ENCODE results near the gene FOLR3.

The FOLR3 gene

DNA sequence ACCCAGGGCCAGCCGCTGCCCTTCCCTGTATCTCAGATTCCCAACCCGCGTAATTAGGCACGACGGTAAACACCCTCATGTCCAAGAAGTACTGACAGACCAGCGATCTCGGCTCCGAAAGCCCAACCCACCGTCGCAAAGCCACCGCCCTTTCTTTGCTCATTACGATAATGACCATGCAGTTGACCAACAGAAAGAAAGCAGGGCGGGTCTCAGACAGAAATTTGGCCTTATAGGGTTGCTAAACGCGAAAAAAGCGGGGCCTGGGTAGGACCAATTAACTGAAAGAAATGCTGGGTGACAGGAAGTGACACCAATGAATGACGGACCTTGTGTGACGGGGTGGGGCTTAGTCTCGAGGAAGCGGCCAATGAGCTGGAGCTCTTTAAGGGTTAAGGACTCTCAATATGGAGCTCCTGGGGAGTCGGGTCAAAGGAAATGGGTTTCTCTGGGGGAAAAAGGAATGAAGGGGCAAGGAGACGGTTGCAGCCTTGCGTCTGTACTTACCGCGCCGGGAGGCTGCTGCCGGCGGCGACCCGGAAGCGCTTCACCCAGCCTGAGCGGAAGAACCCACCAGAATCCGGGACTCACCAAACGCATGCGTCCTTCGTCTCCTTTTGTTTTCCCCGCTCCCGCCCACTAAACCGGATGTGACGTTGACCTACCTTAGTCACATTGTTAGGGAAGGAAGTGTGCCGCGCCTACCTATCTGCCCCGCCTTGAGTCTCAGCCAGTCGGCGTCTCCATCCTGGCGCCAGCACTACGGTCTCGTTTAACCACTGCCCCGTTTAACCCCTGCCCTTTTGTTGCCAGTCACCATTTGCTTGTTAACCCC, 23.2 kb upstream of the FOLR3 start, which contains the start of gene ANAPC15:
Gene ANAPC15, minus strand, starts transcription at position 553 of the 835 bp plus-strand sequence. CDS start 1,419 bp downstream, outside the sequence.
- H3K4me3 Mint-ChIP-seq, result peak within 1 kb of the TSS; percentile 91 to 97
- peaks cover 7 to 9% of the 10 kb centered on the region in 2 donors for H3K27me3 Mint-ChIP-seq
- peak; percentile 97 to 99 (median 99) for DNase-seq
- peaks cover 15 to 22% of the 10 kb centered on the region in 2 donors for H3K4me1 Mint-ChIP-seq (ENCODE audit: low read depth in 2 of 2)
- H3K36me3 Mint-ChIP-seq (ENCODE audit: insufficient read depth), result peaks cover 22% of the 10 kb centered on the region
- ATAC-seq (replicated peaks), result peak; percentile 86
- peak within 1 kb of the TSS; percentile 94 to 99 for H3K27ac Mint-ChIP-seq
- H3K9me3 Mint-ChIP-seq, result no peaks in the 10 kb centered on the region

DNA sequence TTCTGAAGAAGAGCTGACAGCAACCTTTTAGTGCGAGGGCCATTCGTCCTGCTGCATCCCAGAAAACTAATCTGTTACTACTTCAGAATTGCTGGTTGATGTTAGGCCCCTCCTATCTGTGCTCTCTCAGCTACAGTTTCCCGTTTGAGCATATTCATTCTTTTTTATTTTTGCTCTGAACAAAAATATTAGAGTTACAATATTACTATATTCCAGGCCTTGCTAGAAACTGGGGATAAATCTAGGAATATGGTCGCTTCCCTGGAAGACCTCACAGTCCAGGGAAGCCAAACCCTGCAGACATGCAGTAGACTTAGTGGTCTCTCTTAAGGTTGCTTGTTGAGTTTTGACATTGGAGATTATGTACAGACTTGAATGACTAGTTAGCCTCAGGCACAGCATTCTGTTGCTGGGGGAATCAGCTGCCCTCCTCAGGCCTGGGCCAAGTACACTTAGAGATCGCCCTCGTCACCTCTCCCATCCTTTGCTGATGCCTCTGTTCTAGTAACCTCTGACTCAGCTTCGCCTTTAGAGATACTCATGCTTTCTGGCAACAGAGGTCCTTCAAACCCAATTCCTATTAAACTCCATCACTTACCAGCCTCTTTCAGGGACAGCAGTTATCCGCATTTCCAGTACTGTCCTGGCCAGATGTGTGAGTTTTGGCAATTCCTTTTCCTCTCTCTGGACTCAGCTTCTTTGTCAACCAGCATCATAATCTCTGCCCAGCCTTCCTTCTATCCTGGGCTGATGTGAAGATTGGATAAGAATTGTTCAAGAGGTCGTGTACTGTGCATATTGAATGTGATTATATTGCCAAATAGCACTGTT, 22.3 kb upstream of the FOLR3 start:
- Mint-ChIP-seq H3K4me3 (peak overlapping the region; percentile 91 to 97), H3K27me3 (peaks cover 7 to 12% of the 10 kb centered on the region in 2 donors), H3K4me1 (ENCODE audit: low read depth in 2 of 2) (peaks cover 15 to 22% of the 10 kb centered on the region in 2 donors), H3K36me3 (ENCODE audit: insufficient read depth) (peaks cover 22% of the 10 kb centered on the region), H3K27ac (peak overlapping the region; percentile 94 to 99), H3K9me3 (no peaks in the 10 kb centered on the region)
- DNase-seq, result no peak
- ATAC-seq (replicated peaks), result no peak

DNA sequence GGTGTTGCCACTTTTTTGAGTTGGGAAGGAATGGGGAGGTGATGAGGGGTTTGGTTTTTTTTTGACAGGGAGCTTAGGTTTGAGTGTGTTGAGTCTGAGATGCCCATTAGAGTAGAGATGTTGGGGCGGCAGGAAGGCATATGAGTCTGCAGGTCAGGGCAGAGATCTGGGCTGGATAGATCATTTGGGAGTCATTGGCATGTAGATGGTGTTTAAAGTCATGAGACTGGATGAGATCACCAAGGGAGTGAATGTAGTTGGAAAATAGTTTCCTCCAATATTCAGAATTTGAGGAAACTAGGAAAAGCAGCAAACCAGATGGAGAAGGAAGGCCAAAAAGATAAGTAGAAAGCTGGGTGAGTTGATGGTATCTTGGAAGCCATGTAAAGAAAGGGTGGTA, 21.0 kb upstream of the FOLR3 start:
- H3K9me3 Mint-ChIP-seq, result no peaks in the 10 kb centered on the region
- H3K36me3 Mint-ChIP-seq (ENCODE audit: insufficient read depth), result peaks cover 17% of the 10 kb centered on the region
- H3K27ac Mint-ChIP-seq, result no peak overlapping the region

GRCh38 chr11:72116019-72116755, 19.3 kb upstream of the FOLR3 start:
- DNase-seq (no peak), ATAC-seq (replicated peaks) (no peak)
- H3K27me3 Mint-ChIP-seq, result peaks cover 12 to 33% of the 10 kb centered on the region in 2 donors
- peaks cover 11 to 16% of the 10 kb centered on the region in 2 donors for H3K4me1 Mint-ChIP-seq (ENCODE audit: low read depth in 2 of 2)
- H3K27ac Mint-ChIP-seq, result no peak overlapping the region
- no peaks in the 10 kb centered on the region for H3K9me3 Mint-ChIP-seq
- peaks cover 14% of the 10 kb centered on the region for H3K36me3 Mint-ChIP-seq (ENCODE audit: insufficient read depth)
- no peak overlapping the region for H3K4me3 Mint-ChIP-seq

More for the DNA sequence above, 21.0 kb upstream of the FOLR3 start:
- DNase-seq, result no peak
- H3K27me3 Mint-ChIP-seq, result peaks cover 7 to 26% of the 10 kb centered on the region in 2 donors
- no peak overlapping the region for H3K4me3 Mint-ChIP-seq
- H3K4me1 Mint-ChIP-seq (ENCODE audit: low read depth in 2 of 2), result peaks cover 15 to 22% of the 10 kb centered on the region in 2 donors
- ATAC-seq (replicated peaks), result no peak

DNA sequence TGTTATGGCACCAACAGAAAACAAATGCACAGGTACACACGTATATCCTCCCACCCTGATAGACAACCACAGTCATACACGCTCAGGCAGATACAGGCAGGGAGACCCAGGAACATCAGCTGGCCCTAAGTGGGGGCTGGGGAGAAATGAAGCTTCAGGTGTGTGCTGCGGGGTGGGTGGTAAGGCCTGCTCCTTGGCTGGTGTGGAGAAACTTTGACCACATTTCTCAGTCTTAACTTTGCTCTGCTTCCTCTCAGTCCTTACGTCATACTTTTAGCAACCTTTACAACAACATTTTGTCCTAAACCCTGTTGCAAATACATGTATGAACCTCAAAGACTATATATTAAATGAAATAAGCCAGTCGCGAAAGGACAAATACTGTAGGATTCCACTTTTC, 16.3 kb upstream of the FOLR3 start:
- Mint-ChIP-seq H3K27me3 (peaks cover 23 to 59% of the 10 kb centered on the region in 2 donors), H3K27ac (no peak overlapping the region), H3K4me1 (ENCODE audit: low read depth in 2 of 2) (no peaks in the 10 kb centered on the region), H3K36me3 (ENCODE audit: insufficient read depth) (no peaks in the 10 kb centered on the region), H3K9me3 (no peaks in the 10 kb centered on the region), H3K4me3 (no peak overlapping the region)
- no peak for DNase-seq
- no peak for ATAC-seq (replicated peaks)

- Mint-ChIP-seq H3K4me3 (no peak overlapping the region), H3K27me3 (peaks cover 26 to 64% of the 10 kb centered on the region in 2 donors), H3K27ac (no peak overlapping the region), H3K36me3 (ENCODE audit: insufficient read depth) (no peaks in the 10 kb centered on the region), H3K9me3 (no peaks in the 10 kb centered on the region), H3K4me1 (ENCODE audit: low read depth in 2 of 2) (no peaks in the 10 kb centered on the region)
- no peak for ATAC-seq (replicated peaks)
- DNase-seq, result no peak
Measured at GRCh38 chr11:72120930-72121329, 14.6 kb upstream of the FOLR3 start.

DNA sequence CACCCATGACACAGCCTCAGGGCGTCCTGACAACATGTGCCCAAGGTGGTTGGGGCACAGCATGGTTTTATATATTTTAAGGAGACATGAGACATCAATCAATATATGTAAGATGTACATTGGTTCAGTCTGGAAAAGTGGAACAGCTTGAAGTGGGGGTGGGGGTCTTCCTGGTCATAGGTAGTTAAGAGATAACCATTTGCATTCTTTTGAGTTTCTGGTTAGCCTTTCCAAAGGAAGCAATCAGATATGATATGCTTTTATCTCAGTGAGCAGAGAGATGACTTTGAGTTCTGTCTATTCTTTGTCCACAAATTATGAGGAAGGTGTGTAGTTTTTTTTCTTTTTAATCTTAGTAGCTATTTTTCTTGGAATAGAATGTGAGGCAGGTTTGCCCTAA, 12.9 kb upstream of the FOLR3 start:
- Mint-ChIP-seq H3K27ac (no peak overlapping the region), H3K36me3 (ENCODE audit: insufficient read depth) (no peaks in the 10 kb centered on the region), H3K4me3 (no peak overlapping the region), H3K9me3 (no peaks in the 10 kb centered on the region), H3K27me3 (peaks cover 19 to 56% of the 10 kb centered on the region in 2 donors), H3K4me1 (ENCODE audit: low read depth in 2 of 2) (no peaks in the 10 kb centered on the region)
- ATAC-seq (replicated peaks) (no peak), DNase-seq (no peak)

DNA sequence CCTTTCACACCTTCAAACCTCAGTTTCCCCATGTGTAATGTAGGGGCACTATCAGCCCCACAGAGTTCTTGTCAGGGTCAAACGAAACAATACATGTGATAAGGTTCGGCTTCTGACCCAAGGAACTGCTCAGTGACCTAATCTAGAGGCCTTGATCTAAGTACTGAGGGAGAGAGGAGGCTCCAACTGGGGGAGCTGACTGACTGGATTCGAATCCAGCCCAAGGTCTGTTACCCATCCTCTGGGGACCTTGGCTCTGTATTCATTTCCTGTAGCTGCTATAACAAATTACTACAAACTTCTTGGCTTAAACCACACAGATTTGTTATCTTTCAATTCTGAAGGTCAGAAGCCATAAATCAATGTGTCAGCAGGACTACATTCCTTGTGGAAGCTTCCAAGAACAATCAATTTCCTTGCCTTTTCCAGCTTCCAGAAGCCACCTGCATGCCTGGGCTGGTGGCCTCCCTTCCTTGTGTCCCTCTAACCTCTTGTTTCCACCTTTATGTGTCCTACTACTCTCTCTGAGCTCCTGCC, 12.3 kb upstream of the FOLR3 start:
- ATAC-seq (replicated peaks), result no peak
- no peaks in the 10 kb centered on the region for H3K36me3 Mint-ChIP-seq (ENCODE audit: insufficient read depth)
- peaks cover 0 to 2% of the 10 kb centered on the region in 2 donors for H3K9me3 Mint-ChIP-seq
- no peak overlapping the region for H3K4me3 Mint-ChIP-seq
- peaks cover 19 to 52% of the 10 kb centered on the region in 2 donors for H3K27me3 Mint-ChIP-seq
- DNase-seq, result no peak
- H3K4me1 Mint-ChIP-seq (ENCODE audit: low read depth in 2 of 2), result no peaks in the 10 kb centered on the region
- H3K27ac Mint-ChIP-seq, result no peak overlapping the region

DNA sequence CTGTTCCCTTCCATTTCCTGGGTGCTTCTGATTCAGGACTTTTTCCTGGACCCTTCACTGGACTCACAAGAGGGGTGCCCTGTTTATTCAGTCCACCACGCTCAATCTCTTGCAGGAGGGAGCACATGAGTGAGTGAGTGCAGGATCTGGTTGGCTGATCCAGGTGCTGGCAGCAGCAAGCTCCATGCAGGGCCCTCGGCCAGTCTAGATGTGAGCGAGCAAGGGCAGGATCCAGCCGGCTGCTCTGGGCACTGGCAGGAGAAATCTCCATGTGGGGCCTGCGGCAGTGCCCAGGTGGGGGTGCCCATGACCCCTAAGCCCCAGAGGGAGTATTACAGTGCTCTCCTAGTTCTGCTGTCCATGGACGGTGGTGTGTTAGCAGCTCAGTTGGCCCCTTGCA, 11.5 kb upstream of the FOLR3 start:
- H3K27me3 Mint-ChIP-seq, result peaks cover 27 to 44% of the 10 kb centered on the region in 2 donors
- ATAC-seq (replicated peaks) (no peak), DNase-seq (no peak)
- no peak overlapping the region for H3K4me3 Mint-ChIP-seq
- H3K36me3 Mint-ChIP-seq (ENCODE audit: insufficient read depth), result no peaks in the 10 kb centered on the region
- H3K27ac Mint-ChIP-seq, result no peak overlapping the region
- no peaks in the 10 kb centered on the region for H3K4me1 Mint-ChIP-seq (ENCODE audit: low read depth in 2 of 2)
- H3K9me3 Mint-ChIP-seq, result peaks cover 0 to 6% of the 10 kb centered on the region in 2 donors

- no peak for ATAC-seq (replicated peaks)
- peaks cover 0 to 6% of the 10 kb centered on the region in 2 donors for H3K9me3 Mint-ChIP-seq
- no peak overlapping the region for H3K27ac Mint-ChIP-seq
- no peak overlapping the region for H3K4me3 Mint-ChIP-seq
- no peaks in the 10 kb centered on the region for H3K4me1 Mint-ChIP-seq (ENCODE audit: low read depth in 2 of 2)
- DNase-seq, result no peak
- H3K36me3 Mint-ChIP-seq (ENCODE audit: insufficient read depth), result no peaks in the 10 kb centered on the region
- peaks cover 29 to 34% of the 10 kb centered on the region in 2 donors for H3K27me3 Mint-ChIP-seq
Measured at GRCh38 chr11:72125956-72126355, 9.6 kb upstream of the FOLR3 start.

- H3K4me1 Mint-ChIP-seq (ENCODE audit: low read depth in 2 of 2), result no peaks in the 10 kb centered on the region
- H3K36me3 Mint-ChIP-seq (ENCODE audit: insufficient read depth), result no peaks in the 10 kb centered on the region
- peaks cover 24 to 28% of the 10 kb centered on the region in 2 donors for H3K27me3 Mint-ChIP-seq
- no peak overlapping the region for H3K27ac Mint-ChIP-seq
- H3K9me3 Mint-ChIP-seq, result peaks cover 0 to 6% of the 10 kb centered on the region in 2 donors
- H3K4me3 Mint-ChIP-seq, result no peak overlapping the region
- no peak for DNase-seq
- no peak for ATAC-seq (replicated peaks)
Measured at GRCh38 chr11:72127923-72128322, 7.6 kb upstream of the FOLR3 start.

DNA sequence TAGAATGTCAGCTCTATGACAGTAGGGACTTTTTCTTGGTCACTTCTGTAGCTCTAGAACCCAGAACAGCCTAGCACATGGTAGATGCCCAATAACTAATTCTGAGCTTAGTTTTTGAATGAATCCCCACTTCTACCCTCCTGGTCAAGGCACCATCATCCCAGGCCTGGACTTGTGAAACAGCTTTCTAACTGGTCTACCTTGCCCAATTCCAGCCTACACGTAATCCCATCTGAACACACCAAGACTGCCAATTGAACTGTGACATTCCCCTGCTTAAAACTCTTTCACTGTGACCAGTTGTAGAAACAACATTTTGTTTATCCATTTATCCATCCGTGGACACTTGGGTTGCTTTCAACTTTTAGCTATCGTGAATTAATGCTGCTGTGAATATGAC, 6.1 kb upstream of the FOLR3 start:
- H3K4me1 Mint-ChIP-seq (ENCODE audit: low read depth in 2 of 2), result no peaks in the 10 kb centered on the region
- H3K27me3 Mint-ChIP-seq, result peaks cover 20 to 24% of the 10 kb centered on the region in 2 donors
- ATAC-seq (replicated peaks) (no peak), DNase-seq (no peak)
- H3K4me3 Mint-ChIP-seq, result no peak overlapping the region
- H3K9me3 Mint-ChIP-seq, result peaks cover 0 to 6% of the 10 kb centered on the region in 2 donors
- no peak overlapping the region for H3K27ac Mint-ChIP-seq
- no peaks in the 10 kb centered on the region for H3K36me3 Mint-ChIP-seq (ENCODE audit: insufficient read depth)

DNA sequence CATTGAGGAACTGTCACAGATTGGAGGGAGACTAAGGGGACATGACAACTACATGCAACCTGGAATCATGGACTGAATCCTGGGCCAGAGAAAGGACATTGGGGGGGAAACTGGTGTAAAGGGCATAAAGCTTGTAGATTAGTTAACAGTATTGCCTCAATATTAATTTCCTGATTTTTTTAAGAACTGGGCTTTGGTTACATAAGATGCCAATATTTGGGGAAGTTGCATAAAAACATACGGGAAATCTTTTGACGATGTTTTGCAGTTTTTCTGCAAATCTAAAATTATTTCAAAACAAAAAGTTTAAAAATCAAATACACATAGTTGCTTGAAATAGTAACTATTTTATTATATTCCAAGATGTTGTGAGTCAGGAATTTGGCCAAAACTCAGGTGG, 2.9 kb upstream of the FOLR3 start:
- Mint-ChIP-seq H3K27me3 (peaks cover 24 to 28% of the 10 kb centered on the region in 2 donors), H3K4me1 (ENCODE audit: low read depth in 2 of 2) (no peaks in the 10 kb centered on the region), H3K9me3 (peaks cover 0 to 6% of the 10 kb centered on the region in 2 donors), H3K4me3 (no peak overlapping the region), H3K36me3 (ENCODE audit: insufficient read depth) (peaks cover 3% of the 10 kb centered on the region), H3K27ac (no peak overlapping the region)
- ATAC-seq (replicated peaks) (no peak), DNase-seq (no peak)

All from effector memory CD8-positive, alpha-beta T cell (primary cell).